Brain microvascular endothelial cell (primary cell): ENCODE data around the gene VRK1.

Experiments used
- DNase-seq: peaks from one replicate; pipeline ENCODE4 v3.0.0-alpha.2; 2020
- H3K27ac ChIP-seq: fragments of 250-450 bp; sonication (Bioruptor Pico); 2 replicates; pipeline ENCODE4 v1.5.1; 2020; ENCODE audit warnings: mild to moderate bottlenecking, moderate library complexity
- H3K27me3 ChIP-seq: fragments of 250-450 bp; sonication (Bioruptor Pico); replicated peaks from 2 replicates; pipeline ENCODE4 v1.5.1; 2020; ENCODE audit warnings: mild to moderate bottlenecking
- H3K36me3 ChIP-seq: fragments of 250-450 bp; sonication (Bioruptor Pico); replicated peaks from 2 replicates; pipeline ENCODE4 v1.5.1; 2020; ENCODE audit warnings: mild to moderate bottlenecking
- H3K4me3 ChIP-seq: 2 replicates; pipeline ENCODE4 v1.5.1; 2011; ENCODE audit warnings: low read depth, mild to moderate bottlenecking, control low read depth, low read length, moderate library complexity
- in situ Hi-C: cut with HindIII; loops from 2 replicates; pipeline ENCODE4 v1.10.0; 2017; ENCODE audit warnings: low sequenced_read_pairs, low pct_ligation_motif_present
- TF ChIP-seq, protein P1 (sequence below): IDR thresholded peaks from 2 replicates; pipeline ENCODE4 v1.5.1; 2011; ENCODE audit warnings: low read depth, mild to moderate bottlenecking, moderate library complexity, low read length, control low read depth, inconsistent platforms; ENCODE audit errors: missing control alignments

The VRK1 gene

GRCh38 chr14:96916751-96917150 is 119.6 kb downstream of the VRK1 start:
- in situ Hi-C loops: no loop called here

DNA sequence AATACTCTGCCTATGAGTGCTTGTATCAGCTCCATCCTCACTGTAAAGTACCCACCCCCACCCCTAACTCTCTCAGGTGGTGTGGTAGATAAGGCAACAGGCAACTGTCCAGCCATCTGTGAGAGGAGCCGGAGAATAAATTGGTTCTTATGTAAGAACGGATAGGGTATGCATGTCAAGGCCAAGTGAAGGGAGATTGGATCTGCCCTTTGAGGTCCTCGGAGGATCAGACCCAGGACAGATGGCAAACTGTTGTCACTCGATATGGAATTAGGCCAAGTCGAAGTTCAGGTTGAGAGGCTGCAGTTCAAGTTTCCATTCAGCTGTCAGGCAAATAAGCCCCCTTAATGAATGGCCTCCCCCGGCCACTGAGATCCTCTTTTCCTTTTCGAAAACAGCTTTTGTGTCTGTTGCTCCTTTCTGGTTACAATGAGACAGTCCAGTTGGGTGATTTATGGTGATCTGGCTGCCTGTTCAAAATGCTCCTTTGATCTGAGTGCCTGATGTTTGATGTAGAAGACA is 120.3 kb downstream of the VRK1 start:
- Histone ChIP-seq H3K4me3 (no peak overlapping the region), H3K27me3 (no peaks in the 10 kb centered on the region), H3K27ac (no peak overlapping the region), H3K36me3 (no peaks in the 10 kb centered on the region)
- no peak for DNase-seq
- TF ChIP-seq, protein P1, sequence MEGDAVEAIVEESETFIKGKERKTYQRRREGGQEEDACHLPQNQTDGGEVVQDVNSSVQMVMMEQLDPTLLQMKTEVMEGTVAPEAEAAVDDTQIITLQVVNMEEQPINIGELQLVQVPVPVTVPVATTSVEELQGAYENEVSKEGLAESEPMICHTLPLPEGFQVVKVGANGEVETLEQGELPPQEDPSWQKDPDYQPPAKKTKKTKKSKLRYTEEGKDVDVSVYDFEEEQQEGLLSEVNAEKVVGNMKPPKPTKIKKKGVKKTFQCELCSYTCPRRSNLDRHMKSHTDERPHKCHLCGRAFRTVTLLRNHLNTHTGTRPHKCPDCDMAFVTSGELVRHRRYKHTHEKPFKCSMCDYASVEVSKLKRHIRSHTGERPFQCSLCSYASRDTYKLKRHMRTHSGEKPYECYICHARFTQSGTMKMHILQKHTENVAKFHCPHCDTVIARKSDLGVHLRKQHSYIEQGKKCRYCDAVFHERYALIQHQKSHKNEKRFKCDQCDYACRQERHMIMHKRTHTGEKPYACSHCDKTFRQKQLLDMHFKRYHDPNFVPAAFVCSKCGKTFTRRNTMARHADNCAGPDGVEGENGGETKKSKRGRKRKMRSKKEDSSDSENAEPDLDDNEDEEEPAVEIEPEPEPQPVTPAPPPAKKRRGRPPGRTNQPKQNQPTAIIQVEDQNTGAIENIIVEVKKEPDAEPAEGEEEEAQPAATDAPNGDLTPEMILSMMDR: no peak
- in situ Hi-C loops: no loop called here

More at GRCh38 chr14:96916751-96917150, 119.6 kb downstream of the VRK1 start:
- Histone ChIP-seq H3K27ac (no peak overlapping the region), H3K4me3 (no peak overlapping the region), H3K36me3 (no peaks in the 10 kb centered on the region), H3K27me3 (no peaks in the 10 kb centered on the region)
- DNase-seq: no peak
- TF ChIP-seq, protein P1: no peak

DNA sequence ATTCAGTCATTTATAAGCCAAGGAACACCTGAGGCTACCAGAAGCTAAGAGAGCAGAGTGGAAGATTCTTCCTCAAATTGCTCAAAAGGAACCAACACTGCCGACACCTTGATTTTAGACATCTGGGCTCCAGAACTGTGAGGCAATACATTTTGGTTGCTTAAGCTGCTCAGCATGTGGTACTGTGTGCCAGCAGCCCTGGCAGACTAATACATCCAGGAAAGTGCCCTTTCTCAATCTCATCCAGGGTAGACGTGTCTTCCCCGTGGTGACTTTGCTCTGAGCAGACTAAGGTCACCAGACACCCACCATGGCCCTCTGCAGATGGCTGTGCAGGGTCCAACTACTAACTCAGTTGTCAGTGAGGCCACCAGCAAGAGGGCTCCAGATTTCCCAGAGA is 122.8 kb downstream of the VRK1 start:
- DNase-seq: no peak
- H3K36me3 ChIP-seq: no peaks in the 10 kb centered on the region
- TF ChIP-seq, protein P1: no peak
- no peaks in the 10 kb centered on the region for H3K27me3 ChIP-seq
- no peak overlapping the region for H3K27ac ChIP-seq
- no peak overlapping the region for H3K4me3 ChIP-seq
- in situ Hi-C loops: no loop called here

DNA sequence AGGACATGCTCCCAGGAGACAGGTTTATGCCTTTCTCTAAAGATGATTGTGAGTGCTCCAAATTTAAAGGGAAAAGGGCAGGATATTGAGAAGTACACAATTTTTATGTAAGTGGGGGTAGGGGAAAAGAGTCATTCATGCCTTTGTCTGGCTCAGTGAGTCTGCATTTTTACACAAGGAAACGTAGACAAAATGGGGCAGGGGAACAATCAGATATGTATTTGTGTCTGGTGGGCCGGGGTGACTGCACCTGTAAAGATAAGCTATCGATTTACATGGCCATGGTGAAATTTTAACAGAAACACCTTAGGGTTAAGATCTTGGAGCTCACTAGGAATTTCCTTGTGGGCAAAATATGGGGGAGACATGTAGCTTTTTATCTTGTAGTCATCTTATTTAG is 123.6 kb downstream of the VRK1 start:
- in situ Hi-C loops: no loop called here
- TF ChIP-seq, protein P1: no peak
- no peaks in the 10 kb centered on the region for H3K27me3 ChIP-seq
- H3K27ac ChIP-seq: no peak overlapping the region
- H3K4me3 ChIP-seq: no peak overlapping the region
- no peaks in the 10 kb centered on the region for H3K36me3 ChIP-seq
- no peak for DNase-seq

DNA sequence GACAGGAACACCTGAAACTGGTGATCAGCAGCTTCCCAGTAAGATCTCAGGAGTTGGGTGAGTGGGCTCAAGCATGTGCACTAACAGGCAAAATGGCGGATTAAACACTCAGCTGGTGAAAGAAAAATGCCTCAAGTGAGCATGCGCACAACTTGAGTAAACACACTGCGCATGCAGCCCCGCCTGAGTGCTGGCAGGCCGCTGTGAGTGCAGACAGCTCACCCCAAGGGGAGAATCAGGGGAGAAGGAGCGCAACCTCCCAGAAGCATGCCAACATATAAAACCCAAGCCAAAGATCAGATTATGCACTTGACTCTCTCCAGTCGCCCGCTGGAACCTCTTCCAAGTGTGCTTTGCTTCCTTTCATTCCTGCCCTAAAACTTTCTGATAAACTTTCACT is 125.8 kb downstream of the VRK1 start:
- no peak for DNase-seq
- Histone ChIP-seq H3K36me3 (no peaks in the 10 kb centered on the region), H3K27ac (no peak overlapping the region), H3K4me3 (no peak overlapping the region), H3K27me3 (no peaks in the 10 kb centered on the region)
- in situ Hi-C loops: no loop called here
- TF ChIP-seq, protein P1: no peak

- H3K4me3 ChIP-seq: no peak overlapping the region
- no peak for DNase-seq
- in situ Hi-C loops: no loop called here
- TF ChIP-seq, protein P1: no peak
- no peak overlapping the region for H3K27ac ChIP-seq
- no peaks in the 10 kb centered on the region for H3K27me3 ChIP-seq
- no peaks in the 10 kb centered on the region for H3K36me3 ChIP-seq
These were observed 128.2 kb downstream of the VRK1 start for GRCh38 chr14:96925422-96925821.
